ENCODE measurements around the gene CDH16. TPM values are rescaled to one million over a fixed set of nuclear protein-coding genes. Genes with fewer than 3 reads are reported as not detected.

The CDH16 gene
- total and polyA plus RNA-seq, 2 of the 13 experiments (the other 11 are each of a cell fraction or from before 2014, with no cell fraction given) = 2.7 to 3.9 TPM

DNA sequence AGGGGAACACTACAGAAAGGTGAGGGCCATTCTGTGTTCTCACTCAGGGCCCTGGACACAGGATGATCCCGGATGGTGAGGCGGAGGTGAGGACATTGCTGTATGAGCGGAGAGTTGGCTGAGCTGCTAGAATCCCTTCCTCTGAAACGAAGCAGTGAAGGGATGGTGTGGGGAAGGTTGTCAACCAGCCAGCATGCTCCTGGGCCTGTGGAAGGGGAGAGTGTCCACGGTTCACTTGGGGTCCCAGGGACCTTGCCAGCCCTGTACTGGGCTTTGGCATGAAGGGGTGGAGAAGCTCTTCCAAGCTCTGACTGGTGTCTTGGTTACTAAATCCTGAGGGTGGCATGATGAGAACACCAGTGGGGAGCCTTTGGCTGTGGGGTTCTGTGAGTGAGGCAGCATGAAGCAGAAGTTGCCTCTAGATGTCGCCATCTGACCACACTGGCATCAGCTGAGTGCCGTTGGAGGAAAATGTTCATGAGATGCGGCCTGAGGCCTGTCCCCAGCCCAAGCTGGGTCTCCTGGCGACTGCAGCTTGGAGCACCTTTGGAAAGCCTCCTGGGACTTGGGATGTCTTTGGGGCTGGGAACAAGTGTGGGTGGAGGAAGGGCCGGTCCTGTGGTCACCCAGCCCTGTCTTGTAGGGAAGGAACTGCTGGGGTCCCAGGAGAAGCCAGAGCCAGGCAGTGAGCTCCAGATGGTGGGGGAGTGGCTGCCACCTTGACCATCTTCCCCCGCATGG lies 23.6 kb downstream of the CDH16 start (continued):
- TF ChIP-seq, protein P1, sequence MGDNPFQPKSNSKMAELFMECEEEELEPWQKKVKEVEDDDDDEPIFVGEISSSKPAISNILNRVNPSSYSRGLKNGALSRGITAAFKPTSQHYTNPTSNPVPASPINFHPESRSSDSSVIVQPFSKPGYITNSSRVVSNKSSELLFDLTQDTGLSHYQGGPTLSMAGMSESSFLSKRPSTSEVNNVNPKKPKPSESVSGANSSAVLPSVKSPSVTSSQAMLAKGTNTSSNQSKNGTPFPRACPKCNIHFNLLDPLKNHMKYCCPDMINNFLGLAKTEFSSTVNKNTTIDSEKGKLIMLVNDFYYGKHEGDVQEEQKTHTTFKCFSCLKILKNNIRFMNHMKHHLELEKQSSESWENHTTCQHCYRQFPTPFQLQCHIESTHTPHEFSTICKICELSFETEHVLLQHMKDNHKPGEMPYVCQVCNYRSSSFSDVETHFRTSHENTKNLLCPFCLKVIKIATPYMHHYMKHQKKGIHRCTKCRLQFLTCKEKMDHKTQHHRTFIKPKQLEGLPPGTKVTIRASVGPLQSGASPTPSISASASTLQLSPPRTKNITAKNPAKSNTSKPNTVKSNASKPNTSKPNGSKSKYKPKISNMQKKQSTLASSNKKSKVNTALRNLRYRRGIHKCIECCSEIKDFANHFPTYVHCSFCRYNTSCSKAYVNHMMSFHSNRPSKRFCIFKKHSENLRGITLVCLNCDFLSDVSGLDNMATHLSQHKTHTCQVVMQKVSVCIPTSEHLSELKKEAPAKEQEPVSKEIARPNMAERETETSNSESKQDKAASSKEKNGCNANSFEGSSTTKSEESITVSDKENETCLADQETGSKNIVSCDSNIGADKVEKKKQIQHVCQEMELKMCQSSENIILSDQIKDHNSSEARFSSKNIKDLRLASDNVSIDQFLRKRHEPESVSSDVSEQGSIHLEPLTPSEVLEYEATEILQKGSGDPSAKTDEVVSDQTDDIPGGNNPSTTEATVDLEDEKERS (CRISPR knock-in tag; IDR thresholded peaks at IDR 0.05) = no peak
- TF ChIP-seq, protein P2, sequence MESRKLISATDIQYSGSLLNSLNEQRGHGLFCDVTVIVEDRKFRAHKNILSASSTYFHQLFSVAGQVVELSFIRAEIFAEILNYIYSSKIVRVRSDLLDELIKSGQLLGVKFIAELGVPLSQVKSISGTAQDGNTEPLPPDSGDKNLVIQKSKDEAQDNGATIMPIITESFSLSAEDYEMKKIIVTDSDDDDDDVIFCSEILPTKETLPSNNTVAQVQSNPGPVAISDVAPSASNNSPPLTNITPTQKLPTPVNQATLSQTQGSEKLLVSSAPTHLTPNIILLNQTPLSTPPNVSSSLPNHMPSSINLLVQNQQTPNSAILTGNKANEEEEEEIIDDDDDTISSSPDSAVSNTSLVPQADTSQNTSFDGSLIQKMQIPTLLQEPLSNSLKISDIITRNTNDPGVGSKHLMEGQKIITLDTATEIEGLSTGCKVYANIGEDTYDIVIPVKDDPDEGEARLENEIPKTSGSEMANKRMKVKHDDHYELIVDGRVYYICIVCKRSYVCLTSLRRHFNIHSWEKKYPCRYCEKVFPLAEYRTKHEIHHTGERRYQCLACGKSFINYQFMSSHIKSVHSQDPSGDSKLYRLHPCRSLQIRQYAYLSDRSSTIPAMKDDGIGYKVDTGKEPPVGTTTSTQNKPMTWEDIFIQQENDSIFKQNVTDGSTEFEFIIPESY (CRISPR knock-in tag; IDR thresholded peaks at IDR 0.05) = peak; percentile 51; the same call in 1 of the 2 replicates
- TF ChIP-seq IRF2 (CRISPR knock-in tag; IDR thresholded peaks at IDR 0.05) (peak; percentile 84), FOSL2 (CRISPR knock-in tag; IDR thresholded peaks at IDR 0.05) (peak; percentile 41; the same call in 1 of the 2 replicates), KDM3A (CRISPR knock-in tag; IDR thresholded peaks at IDR 0.05; ENCODE audit: low read depth) (peak; percentile 86), TCF7 (IDR thresholded peaks at IDR 0.05; ENCODE audit: low read depth) (no peak)
- TF ChIP-seq, protein P3, sequence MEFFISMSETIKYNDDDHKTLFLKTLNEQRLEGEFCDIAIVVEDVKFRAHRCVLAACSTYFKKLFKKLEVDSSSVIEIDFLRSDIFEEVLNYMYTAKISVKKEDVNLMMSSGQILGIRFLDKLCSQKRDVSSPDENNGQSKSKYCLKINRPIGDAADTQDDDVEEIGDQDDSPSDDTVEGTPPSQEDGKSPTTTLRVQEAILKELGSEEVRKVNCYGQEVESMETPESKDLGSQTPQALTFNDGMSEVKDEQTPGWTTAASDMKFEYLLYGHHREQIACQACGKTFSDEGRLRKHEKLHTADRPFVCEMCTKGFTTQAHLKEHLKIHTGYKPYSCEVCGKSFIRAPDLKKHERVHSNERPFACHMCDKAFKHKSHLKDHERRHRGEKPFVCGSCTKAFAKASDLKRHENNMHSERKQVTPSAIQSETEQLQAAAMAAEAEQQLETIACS (CRISPR knock-in tag; IDR thresholded peaks at IDR 0.05) = no peak

Measured in HepG2 (cell line).